Measurements from ENCODE around the gene TRIM46. TPM values are rescaled to one million over a fixed set of nuclear protein-coding genes. Genes with fewer than 3 reads are reported as not detected.
A peak's percentile ranks its signal among the peaks of the same experiment; 100 is the strongest.

Gene TRIM46, protein sequence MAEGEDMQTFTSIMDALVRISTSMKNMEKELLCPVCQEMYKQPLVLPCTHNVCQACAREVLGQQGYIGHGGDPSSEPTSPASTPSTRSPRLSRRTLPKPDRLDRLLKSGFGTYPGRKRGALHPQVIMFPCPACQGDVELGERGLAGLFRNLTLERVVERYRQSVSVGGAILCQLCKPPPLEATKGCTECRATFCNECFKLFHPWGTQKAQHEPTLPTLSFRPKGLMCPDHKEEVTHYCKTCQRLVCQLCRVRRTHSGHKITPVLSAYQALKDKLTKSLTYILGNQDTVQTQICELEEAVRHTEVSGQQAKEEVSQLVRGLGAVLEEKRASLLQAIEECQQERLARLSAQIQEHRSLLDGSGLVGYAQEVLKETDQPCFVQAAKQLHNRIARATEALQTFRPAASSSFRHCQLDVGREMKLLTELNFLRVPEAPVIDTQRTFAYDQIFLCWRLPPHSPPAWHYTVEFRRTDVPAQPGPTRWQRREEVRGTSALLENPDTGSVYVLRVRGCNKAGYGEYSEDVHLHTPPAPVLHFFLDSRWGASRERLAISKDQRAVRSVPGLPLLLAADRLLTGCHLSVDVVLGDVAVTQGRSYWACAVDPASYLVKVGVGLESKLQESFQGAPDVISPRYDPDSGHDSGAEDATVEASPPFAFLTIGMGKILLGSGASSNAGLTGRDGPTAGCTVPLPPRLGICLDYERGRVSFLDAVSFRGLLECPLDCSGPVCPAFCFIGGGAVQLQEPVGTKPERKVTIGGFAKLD
- total RNA-seq: under 1 TPM; 0.26 to 0.76 (median 0.39) TPM
- long read RNA-seq, donor 1, partial matches to known transcripts: 1 of 1 reads
- long read RNA-seq, donor 1, other reads (novel, unspliced or antisense): 0 of 1 reads
- long read RNA-seq, donor 2: 0 reads

DNA sequence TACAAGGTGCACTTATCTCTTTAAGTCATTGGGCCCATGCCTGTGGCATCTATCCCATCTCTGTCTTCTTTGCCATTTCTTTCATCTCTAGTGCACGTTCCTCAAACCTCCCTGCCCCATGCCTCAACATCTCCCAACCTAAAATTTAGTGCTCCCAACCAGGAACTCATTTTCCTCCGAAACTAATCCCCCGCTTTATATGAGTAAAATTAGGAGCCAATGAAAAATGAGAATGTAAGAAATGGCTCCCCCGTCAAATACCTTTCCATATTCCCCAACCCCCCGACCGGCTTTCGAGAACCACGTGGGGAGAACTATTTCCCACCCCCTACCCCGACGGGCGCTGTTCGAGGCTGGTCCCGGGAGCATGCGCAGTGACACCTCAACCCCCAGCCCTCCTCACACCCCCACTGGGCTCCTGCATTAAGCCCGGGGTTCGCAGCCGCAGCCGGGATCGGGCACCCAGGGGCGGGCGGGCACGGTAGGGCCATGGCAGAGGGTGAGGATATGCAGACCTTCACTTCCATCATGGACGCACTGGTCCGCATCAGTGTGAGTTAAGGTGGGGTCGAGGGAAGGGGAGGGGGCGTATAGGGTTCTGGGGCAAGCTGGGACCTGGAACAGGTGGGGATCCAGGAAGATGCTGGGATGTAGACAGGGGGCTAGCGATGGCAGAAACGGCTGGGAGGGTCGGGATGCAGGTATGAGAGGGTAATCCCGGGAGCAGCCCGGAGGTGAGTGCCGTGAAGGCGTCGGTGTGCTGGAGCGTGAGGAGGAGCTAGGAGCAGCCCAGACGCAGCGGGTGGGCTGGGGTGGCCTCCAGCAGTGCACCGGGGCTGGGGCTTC is at the start of gene TRIM46:
Gene TRIM46, plus strand, starts transcription at position 372 of the 846 bp plus-strand sequence. Its CDS starts 118 bp downstream, at position 490.
- Histone ChIP-seq H3K9me3 (no peaks in the 10 kb centered on the region), H3K4me1 (ENCODE audit: low read depth) (peaks cover 24% of the 10 kb centered on the region), H3K36me3 (ENCODE audit: low read depth) (no peaks in the 10 kb centered on the region), H3K4me3 (peak within 1 kb of the TSS; percentile 61)
- intact Hi-C loops (cut with DNase I, micrococcal nuclease): loop anchor here in 1 of 2 donors (10.0 kb wide), 1 partner anchor 51 kb away; no protein-coding TSS in a partner anchor
- ATAC-seq (no peak), DNase-seq (peak in 2 of 3 donors; percentile 61 to 76)
- TF ChIP-seq, protein P1, sequence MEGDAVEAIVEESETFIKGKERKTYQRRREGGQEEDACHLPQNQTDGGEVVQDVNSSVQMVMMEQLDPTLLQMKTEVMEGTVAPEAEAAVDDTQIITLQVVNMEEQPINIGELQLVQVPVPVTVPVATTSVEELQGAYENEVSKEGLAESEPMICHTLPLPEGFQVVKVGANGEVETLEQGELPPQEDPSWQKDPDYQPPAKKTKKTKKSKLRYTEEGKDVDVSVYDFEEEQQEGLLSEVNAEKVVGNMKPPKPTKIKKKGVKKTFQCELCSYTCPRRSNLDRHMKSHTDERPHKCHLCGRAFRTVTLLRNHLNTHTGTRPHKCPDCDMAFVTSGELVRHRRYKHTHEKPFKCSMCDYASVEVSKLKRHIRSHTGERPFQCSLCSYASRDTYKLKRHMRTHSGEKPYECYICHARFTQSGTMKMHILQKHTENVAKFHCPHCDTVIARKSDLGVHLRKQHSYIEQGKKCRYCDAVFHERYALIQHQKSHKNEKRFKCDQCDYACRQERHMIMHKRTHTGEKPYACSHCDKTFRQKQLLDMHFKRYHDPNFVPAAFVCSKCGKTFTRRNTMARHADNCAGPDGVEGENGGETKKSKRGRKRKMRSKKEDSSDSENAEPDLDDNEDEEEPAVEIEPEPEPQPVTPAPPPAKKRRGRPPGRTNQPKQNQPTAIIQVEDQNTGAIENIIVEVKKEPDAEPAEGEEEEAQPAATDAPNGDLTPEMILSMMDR (IDR thresholded peaks at IDR 0.05): peak; percentile 5

DNA sequence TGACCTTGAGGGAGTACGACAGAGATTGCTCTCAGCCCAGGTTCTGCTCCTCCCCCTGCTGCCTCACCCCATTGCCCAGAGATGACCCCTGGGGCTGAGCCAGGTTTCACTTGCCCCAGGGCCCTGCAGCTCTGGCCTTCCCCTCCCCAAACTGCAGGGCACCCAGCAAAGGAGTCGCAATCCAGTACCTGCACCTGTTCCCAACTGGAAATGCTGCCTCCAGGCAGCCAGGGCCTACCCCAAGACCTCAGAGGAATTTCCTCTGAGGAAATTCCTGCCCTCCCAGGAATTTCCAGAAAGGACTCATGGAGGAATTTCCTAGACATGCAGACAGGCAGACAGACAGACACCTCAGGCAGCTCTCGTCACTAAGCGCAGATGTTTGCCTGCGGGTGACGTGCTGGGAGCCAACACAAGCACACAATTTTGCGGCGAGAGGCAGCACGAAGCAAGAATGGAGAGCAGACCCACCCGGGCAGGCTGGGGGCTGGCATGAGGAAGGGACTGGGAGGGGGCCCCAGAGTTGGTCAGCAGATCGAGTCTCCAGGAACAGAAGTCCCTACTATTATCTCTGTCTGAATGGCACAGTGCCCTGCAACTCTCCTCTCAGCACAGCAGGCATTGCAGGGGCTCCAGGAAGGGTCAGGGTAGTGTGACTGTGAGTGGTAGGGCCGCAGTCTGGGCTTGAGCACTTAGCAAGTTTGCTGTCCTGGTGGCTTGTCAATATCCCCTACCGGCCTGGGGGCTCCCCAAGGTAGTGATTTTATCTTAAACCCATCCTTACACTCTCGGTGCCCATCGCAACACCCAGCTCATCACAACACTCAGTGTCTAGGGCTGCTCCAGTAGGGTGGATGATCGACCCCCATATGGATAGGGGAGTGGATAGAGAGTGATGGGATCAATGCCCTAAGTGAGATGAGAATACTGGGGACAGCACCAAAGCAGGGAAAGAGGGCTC is 48.9 kb upstream of the TRIM46 start:
- H3K4me3 ChIP-seq: no peak overlapping the region
- DNase-seq: peak; percentile 66 to 75 (median 67)
- H3K9me3 ChIP-seq: no peaks in the 10 kb centered on the region
- intact Hi-C loops (cut with DNase I, micrococcal nuclease): no loop called here
- H3K36me3 ChIP-seq (ENCODE audit: low read depth): no peaks in the 10 kb centered on the region
- TF ChIP-seq, protein P1 (IDR thresholded peaks at IDR 0.05): no peak
- ATAC-seq: no peak
- peaks cover 28% of the 10 kb centered on the region for H3K4me1 ChIP-seq (ENCODE audit: low read depth)

DNA sequence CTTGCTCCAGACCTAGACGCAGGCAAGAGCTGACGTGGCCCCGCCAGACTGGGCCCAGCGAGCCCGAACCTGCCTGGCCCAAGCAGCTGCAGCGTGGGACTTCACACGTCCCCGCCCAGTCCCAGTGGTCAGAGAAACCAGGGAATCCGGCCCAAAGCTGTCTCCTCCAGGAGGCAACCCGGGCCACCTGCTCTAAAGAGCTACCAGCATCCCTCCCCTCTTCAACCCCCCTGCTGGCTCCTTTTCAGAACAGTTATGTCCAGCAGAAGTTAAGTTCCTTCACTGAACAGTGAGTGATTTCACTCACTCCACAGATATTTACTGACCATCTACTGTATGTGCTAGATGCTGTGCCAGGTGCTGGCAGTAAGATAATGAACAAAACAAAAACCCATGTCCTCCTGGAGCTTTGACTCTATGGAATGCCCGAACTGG is 48.1 kb upstream of the TRIM46 start:
- ATAC-seq (no peak), DNase-seq (peak in 2 of 3 donors; percentile 62)
- Histone ChIP-seq H3K36me3 (ENCODE audit: low read depth) (no peaks in the 10 kb centered on the region), H3K4me3 (no peak overlapping the region), H3K4me1 (ENCODE audit: low read depth) (peaks cover 25% of the 10 kb centered on the region), H3K9me3 (no peaks in the 10 kb centered on the region)
- intact Hi-C loops (cut with DNase I, micrococcal nuclease): no loop called here
- TF ChIP-seq, protein P1 (IDR thresholded peaks at IDR 0.05): no peak

DNA sequence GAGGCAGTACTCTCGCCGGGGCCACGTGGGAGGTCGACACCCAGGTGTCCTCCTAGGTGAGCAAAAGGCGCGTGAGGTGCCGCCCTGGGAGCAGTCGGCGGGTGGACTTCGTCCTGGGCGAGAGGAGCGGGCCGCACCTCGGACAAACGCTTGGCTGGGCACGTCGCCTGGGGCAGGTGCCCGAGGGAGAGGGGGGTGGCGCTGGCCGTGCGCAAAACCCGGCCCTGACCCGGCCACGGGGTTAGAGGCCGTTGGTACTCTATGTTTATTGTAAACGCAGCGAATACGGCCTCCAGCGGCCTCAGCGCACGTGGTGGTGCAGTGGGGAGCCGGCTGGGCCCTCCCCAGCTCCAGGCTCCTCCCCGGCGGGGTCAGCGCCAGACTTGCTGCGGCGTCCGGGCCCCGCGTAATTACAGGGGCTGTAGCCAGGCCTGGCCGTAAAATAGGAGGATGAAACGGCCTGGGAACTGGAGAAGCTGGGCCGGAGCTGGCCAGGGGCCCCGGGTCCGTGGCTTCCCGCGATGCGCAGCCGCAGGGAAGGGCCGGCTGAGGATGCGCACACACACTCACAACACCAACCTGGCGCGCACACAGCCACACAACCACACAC is 47.6 kb upstream of the TRIM46 start:
- Histone ChIP-seq H3K36me3 (ENCODE audit: low read depth) (no peaks in the 10 kb centered on the region), H3K9me3 (no peaks in the 10 kb centered on the region), H3K4me1 (ENCODE audit: low read depth) (peaks cover 28% of the 10 kb centered on the region), H3K4me3 (no peak overlapping the region)
- TF ChIP-seq, protein P1 (IDR thresholded peaks at IDR 0.05): no peak
- peak; percentile 68 for ATAC-seq
- intact Hi-C loops (cut with DNase I, micrococcal nuclease): no loop called here
- peak; percentile 92 to 95 (median 95) for DNase-seq
